IPS DF 4.7 (cell line): ENCODE measurements around the gene SOX30.
"Not testable (repeated sequence)": the region's sequence is repeated elsewhere in the genome, so short reads cannot be mapped to it uniquely, and the experiment has no call there.

Experiments used
- DNase-seq: peaks from one replicate; pipeline ENCODE4 v3.0.0-alpha.2; 2013; ENCODE audit warnings: low spot score; ENCODE audit errors: extremely low read depth

The SOX30 gene

DNA sequence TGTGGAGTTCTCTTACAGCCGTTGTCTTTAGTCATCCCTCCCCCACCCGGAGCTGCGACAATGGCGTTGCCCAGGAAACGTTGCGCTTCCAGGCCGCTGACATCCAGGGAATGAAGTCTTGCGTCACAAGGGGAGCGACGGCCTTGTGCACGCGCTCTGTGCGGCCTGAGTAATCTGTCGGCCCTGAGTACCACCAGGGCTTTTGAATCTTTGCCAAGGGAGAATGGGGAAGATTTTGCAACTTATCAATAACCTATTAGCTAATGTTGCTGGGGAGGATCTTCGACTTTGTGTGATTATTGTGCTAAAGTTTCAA, at the start of gene SOX30:
TSS of gene SOX30 (minus strand) at position 62 of the 316 bp plus-strand sequence. CDS start 360 bp downstream, outside the sequence.
- DNase-seq, result no peak

DNA sequence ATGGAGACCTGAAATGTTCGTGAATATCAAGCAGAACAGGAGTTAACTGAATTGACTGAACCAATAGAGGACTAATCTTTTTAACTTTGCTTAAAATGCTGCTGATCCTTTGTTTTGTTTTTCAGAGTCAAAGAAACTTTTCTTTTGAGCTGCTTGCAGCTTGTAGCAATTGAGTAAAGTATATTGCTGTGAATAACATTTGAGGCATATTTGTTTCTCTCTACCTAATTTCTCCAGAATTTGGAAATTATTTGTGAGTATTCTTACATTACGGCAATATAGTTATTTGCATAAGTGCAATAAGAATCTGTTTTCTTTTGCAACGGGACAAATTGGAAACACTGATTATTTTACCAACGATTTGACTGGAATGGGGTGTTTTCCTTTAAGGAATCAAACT, 46.4 kb upstream of the SOX30 start:
- not testable (repeated sequence) for DNase-seq

DNA sequence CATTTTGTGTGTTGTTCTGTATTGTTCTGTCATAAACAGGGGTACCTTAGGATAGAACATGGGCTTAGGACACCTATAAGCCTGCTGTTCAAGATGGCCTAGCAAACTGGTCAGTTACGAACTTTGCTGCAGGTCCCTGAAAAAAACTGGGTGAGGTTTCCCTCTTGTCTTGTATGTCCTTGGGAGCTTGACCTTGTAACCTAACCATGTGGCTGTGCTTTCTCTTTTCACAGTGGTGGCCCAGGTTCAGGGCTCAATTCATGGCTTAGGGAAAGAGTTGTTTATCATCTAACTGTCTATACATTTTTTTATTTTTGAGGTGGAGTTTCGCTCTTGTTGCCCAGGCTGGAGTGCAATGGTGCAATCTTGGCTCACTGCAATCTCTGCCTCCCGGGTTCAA, 43.9 kb upstream of the SOX30 start:
- DNase-seq, result not testable (repeated sequence)

DNA sequence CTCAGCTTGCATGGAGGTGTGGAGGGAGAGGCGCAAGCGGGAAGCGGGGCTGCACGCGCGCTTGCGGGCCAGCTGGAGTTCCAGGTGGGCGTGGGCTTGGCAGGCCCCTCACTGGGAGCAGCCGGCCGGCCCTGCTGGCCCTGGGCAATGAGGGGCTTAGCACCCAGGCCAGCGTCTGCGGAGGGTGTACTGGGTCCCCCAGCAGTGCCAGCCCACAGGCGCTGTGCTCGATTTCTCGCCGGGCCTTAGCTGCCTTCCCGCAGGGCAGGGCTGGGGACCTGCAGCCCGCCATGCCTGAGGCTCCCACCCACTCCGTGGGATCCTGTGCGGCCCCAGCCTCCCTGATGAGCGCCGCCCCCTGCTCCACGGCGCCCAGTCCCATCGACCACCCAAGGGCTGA, 41.6 kb upstream of the SOX30 start:
- DNase-seq, result not testable (repeated sequence)

GRCh38 chr5:157690690-157691433, 38.6 kb upstream of the SOX30 start:
- DNase-seq, result no peak

- no peak for DNase-seq
Observed at GRCh38 chr5:157689942-157690689, 37.9 kb upstream of the SOX30 start.

DNA sequence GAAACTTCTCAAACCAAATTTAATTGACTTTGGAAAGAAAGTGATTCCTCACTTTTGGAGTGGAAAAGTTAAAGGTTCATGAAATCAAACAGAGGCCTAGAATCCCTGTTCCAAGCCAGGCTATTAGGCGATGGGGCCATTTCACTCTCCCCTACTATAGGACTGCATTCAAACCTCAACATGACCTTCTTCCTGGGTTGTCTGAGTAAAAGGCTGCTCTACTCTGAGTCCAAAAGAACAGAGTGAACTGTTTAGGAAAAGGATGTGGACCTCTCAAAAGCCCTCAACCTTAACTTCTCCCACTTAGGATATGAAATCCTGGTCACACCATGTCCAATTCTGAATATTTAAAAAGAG, 34.9 kb upstream of the SOX30 start:
- DNase-seq, result no peak

GRCh38 chr5:157686276-157687197, 34.3 kb upstream of the SOX30 start:
- not testable (repeated sequence) for DNase-seq

DNA sequence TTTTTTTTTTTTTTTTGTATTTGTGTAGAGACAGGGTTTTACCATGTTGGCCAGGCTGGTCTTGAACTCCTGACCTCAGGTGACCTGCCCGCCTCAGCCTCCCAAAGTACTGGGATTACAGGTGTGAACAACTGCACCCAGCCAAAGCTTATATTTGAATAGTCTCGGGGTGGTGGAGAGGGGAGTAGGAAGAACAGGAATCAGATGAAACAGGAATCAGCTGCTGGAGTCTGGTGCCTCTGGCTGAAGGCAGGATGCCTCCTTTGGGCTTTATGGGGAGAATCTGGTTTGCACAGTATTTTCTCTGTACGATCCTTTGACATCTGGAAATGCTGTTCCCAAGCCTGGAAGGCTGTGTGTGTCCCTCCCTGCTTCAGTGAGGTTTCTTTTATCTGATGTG, 30.0 kb upstream of the SOX30 start:
- DNase-seq, result no peak

DNA sequence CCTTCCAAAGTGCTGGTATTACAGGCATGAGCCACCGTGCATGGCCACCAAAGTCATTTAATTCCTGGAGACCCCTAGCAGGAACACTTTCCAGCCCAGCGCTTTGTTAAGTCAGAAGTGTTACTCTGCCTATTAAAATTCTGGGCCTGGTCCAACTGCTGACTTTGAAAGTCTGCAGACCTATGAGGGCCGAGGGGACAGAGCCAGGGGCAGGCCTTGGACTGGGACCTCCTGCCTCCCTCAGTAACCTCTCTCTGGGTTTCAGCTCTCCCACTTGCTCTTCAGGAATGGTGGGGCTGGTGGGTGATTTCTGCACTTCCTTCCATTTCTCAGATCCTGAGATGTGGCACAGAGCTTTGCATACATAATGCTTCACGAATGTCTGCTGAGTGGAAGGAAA, 28.8 kb upstream of the SOX30 start:
- DNase-seq, result no peak

DNA sequence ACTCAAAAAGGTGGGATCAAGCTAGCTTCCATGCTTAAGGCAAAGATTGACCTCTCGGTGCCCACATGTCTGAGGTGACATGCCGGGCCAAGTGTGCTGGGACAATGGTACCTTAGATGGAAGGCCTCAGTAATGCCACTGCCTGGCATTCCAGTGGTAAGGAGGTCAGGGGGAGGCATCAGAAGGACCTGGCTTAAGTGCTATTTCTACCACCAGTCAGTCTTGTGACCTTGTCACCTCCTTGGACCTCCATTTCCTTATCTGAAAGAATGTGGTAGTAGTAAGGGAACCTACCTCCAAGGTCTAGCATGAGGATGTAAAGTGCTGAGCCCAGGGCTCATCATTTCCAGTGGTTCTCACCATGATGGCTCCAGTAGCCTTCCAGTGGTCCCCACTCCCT, 28.0 kb upstream of the SOX30 start:
- no peak for DNase-seq

GRCh38 chr5:157679801-157680200, 27.6 kb upstream of the SOX30 start:
- DNase-seq, result no peak

- DNase-seq, result no peak
Observed at GRCh38 chr5:157677931-157678330, 25.7 kb upstream of the SOX30 start.

DNA sequence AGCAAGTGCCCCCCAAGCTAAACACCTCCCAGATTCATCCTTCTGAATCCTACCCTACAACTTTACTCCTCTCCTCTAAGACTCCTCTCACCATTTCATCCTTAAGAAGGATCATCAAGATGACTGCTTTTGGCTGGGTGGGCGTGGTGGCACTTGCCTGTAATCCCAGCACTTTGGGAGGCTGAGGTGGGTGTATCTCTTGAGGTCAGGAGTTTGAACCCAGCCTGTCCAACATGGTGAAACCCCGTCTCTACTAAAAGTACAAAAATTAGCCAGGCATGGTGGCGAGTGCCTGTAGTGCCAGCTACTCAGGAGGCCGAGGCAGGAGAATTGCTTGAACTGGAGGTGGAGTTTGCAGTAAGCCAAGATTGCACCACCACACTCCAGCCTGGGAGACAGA, 22.1 kb upstream of the SOX30 start:
- not testable (repeated sequence) for DNase-seq

- DNase-seq, result no peak
Observed at GRCh38 chr5:157672976-157673375, 20.7 kb upstream of the SOX30 start.

DNA sequence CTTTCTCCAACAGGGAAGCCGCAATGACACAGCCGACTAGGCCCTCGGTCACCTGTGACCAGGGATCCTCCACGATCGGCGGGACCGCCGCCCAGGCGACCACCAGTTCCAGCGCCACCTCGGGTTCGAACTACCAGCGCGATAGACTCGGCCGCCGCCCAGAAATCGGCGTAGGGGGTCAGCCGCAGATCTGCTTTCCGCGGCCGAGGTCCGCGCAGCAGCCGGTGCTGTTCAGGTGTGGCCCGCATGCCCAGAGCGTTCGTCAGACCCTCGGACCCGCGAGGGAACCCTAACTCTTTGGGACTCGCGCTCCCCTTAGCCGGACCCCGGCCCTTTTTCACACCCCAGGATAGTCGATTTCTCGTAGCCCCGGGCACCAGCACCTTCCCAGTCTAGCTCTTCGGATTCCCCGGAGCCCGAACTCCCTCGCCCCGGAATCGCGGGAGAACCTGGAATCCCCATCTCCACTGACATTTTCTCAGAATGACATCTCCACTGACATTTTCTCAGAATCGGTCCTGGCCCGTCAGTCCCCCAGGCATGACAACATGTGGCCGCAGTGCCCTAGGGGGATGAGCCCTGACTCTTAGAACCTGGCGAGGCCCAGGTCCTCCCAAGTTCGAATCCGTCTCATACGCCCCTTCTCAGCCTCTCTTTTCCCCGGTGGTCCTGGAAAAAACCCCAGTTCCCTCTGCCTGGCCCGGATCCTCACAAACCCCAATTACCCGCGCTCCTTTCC, 19.5 kb upstream of the SOX30 start:
- DNase-seq, result no peak

DNA sequence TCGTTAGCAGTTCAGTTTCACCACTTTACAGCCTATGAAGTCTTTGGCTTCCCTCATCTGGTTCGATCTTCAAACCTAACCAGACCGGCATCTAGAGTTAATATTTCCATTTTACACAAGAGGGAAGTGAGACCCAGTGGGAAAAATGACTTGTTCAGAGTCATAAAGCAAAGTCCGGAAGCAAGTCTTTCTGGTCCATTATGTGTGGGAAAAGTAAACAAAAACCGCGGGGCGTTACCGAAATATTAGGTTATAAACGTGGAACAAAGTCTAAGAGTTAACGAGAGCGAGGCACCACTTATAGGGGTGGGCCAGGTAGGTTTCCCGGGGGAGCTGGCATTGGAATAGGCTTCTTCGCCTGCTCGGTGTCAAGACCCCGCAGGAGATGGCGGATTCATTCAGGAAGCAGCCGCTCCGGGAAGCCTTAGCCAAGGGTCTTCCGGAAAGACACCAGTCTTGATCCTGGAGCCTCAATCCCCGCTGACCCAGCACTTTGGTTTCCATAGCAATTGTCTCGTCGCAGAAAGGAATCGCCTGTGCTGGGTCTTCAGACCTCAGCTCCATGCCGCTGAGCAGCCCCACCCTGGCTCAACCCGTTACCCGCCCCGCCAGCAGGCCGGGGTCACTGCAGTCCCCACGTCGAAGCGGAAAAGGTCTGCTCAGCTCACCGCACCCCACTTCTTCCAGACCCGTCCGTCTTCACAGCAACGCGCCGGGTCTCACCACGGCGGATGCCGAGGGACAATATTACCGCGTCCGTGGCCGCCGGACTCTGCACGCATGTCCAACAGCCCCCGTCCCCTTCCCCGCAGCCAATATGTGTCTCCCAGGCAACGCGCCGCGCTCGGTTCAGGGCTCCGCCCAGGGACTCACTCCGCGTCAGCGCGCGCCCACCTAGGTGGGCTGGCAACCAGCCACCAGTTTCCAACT, 18.7 kb upstream of the SOX30 start, which contains the start of gene C5orf52:
TSS of gene C5orf52 (plus strand) at position 872 of the 930 bp plus-strand sequence. CDS start 82 bp downstream, outside the sequence.
- DNase-seq, result no peak

- no peak for DNase-seq
Observed at GRCh38 chr5:157669701-157670097, 17.5 kb upstream of the SOX30 start.

- no peak for DNase-seq
Observed at GRCh38 chr5:157668356-157668755, 16.1 kb upstream of the SOX30 start.

GRCh38 chr5:157665467-157666070, 13.3 kb upstream of the SOX30 start:
- no peak for DNase-seq
